GM12801 (cell line): ENCODE data around the gene ACOT6.

ENCODE experiments used
- TF ChIP-seq, protein P1 (sequence below): IDR thresholded peaks from one replicate; pipeline ENCODE4 v1.5.1; 2011; ENCODE audit warnings: control low read depth; ENCODE audit not compliant: insufficient read length; ENCODE audit errors: extremely low read depth

The ACOT6 gene

DNA sequence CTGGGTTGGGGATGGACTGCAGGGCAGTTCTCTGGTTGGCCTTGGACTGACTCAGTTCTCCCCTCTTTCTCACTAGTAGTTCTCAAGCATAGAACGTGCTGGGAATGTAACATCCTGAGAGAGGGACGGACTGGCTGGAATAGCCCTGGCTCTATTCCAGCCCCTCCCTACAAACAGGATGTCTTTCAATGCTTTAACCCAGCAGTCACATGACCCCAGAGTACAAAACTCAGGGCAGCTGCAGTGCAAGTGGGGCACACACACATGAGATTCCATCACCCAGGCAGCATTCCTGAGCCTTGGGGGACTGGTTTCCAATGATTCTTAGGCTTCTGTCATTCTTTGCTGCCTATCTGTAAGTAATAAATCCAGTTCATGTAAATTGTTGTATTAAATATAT lies 1.6 kb upstream of the ACOT6 start:
- TF ChIP-seq, protein P1, sequence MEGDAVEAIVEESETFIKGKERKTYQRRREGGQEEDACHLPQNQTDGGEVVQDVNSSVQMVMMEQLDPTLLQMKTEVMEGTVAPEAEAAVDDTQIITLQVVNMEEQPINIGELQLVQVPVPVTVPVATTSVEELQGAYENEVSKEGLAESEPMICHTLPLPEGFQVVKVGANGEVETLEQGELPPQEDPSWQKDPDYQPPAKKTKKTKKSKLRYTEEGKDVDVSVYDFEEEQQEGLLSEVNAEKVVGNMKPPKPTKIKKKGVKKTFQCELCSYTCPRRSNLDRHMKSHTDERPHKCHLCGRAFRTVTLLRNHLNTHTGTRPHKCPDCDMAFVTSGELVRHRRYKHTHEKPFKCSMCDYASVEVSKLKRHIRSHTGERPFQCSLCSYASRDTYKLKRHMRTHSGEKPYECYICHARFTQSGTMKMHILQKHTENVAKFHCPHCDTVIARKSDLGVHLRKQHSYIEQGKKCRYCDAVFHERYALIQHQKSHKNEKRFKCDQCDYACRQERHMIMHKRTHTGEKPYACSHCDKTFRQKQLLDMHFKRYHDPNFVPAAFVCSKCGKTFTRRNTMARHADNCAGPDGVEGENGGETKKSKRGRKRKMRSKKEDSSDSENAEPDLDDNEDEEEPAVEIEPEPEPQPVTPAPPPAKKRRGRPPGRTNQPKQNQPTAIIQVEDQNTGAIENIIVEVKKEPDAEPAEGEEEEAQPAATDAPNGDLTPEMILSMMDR = no peak

DNA sequence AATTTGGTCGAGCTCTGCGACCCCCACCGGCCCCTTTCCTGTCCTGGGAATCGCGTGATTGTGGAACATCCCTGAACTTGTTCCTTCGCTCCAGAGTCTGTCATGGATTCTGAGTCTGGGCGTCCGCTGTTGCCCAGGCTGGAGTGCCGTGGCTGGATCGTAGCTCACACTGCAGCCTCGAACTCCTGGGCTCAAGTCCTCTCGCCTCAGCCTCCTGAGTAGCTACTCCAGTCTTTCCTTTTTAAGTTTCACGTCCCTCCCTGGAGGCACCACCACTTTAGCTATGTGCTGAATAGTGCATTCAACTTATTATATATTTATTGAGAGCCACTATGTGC lies 698 bp downstream of the ACOT6 start:
- TF ChIP-seq, protein P1 = no peak

- TF ChIP-seq, protein P1 = no peak
These were observed 1.2 kb downstream of the ACOT6 start for GRCh38 chr14:73613419-73613963.

DNA sequence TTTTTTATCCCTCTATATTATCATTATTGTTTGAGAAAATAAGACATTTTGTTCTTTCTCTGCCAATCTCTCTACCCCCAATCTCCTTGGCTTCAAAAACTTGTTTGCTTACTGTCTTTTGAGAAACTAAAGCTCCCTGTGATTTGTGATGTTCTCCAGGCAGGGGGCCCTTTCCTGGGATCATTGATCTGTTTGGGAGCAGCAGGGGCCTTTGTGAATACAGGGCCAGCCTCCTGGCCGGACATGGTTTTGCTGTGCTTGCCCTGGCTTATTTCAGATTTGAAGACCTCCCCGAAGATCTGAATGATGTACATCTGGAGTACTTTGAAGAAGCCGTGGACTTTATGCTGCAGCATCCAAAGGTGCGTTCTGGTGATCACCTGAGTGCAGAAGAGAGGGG lies 4.5 kb downstream of the ACOT6 start:
- TF ChIP-seq, protein P1 = no peak

- TF ChIP-seq, protein P1 = no peak
These were observed 7.2 kb downstream of the ACOT6 start for GRCh38 chr14:73619524-73619923.

DNA sequence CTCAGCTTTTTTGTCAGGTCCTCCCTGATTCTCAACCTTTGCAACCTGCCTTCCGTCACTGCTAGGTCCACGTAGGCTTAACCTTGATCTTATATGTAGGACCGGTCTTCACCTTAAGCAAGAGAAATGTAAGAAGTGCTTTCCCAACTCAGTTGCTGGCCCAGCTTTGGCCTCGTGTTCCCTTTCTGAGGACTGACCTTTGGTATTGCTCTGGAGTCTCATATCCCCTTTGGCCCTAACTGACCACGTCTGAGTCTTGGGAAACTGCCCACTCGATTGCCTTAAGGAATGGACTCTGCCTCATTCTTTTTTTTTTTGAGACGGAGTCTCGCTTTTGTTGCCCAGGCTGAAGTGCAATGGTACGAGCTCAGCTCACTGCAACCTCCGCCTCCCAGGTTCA lies 8.0 kb downstream of the ACOT6 start:
- TF ChIP-seq, protein P1 = no peak

DNA sequence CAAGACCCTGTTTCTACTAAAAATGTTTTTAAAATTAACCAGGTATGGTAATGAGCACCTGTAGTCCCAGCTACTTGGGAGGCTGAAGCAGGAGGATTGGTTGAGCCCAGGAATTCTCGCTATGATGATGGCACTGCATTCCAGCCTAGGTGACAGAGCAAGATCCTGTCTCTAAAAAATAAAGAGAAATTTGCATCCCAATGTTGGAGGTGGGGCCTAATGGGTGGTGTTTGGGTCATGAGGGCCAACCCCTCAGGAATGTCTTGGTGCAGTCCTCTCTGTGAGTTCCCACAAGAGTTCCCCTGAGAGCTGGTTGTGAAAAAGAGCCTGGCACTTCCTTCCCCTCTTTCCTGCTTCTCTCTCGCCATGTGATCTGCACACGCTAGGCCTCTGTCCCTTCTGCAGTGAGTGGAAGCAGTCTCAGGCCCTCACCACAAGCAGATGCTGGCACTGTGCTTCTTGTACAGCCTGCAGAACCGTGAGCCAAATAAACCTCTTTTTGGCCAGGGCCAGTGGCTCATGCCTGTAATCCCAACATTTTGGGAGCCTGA lies 11.3 kb downstream of the ACOT6 start:
- TF ChIP-seq, protein P1 = no peak
